Calu3 (cell line): ENCODE results near the gene FAM167B. TPM values are rescaled to one million over a fixed set of nuclear protein-coding genes. Genes with fewer than 3 reads are reported as not detected.
"Not testable (repeated sequence)": the region's sequence is repeated elsewhere in the genome, so short reads cannot be mapped to it uniquely, and the experiment has no call there.

Experiments
- BruUV-seq: library from RNA; stranded (reverse); fragments of 400-500 nt; replicated peaks from 2 replicates; lab custom pipeline; 2021; lab: Mats Ljungman, UMichigan
- CTCF ChIA-PET: fragments of 300-600 bp; sonication (Branson Sonifier 250); formaldehyde crosslinking; loops from one replicate; lab custom pipeline; 2022; ENCODE audit warnings: antibody characterized with exemption; lab: Charles Lee
- DNase-seq: peaks from one replicate; pipeline ENCODE4 v3.0.0; 2022
- H3K27ac Mint-ChIP-seq: one replicate; pipeline ENCODE4 v1.8.0; 2022; ENCODE audit warnings: mixed read lengths; ENCODE audit not compliant: unreplicated experiment
- H3K27me3 Mint-ChIP-seq: one replicate; pipeline ENCODE4 v1.8.0; 2022; ENCODE audit warnings: mixed read lengths; ENCODE audit not compliant: unreplicated experiment
- H3K36me3 Mint-ChIP-seq: one replicate; pipeline ENCODE4 v1.8.0; 2022; ENCODE audit warnings: mild to moderate bottlenecking, moderate library complexity, mixed read lengths; ENCODE audit not compliant: insufficient read depth, unreplicated experiment
- H3K4me1 Mint-ChIP-seq: one replicate; pipeline ENCODE4 v1.8.0; 2022; ENCODE audit warnings: mild to moderate bottlenecking, low read depth, mixed read lengths; ENCODE audit not compliant: unreplicated experiment
- H3K4me3 Mint-ChIP-seq: one replicate; pipeline ENCODE4 v1.8.0; 2022; ENCODE audit warnings: mild to moderate bottlenecking, low read depth, moderate library complexity, mixed read lengths; ENCODE audit not compliant: unreplicated experiment
- H3K9me3 Mint-ChIP-seq: one replicate; pipeline ENCODE4 v1.8.0; 2022; ENCODE audit warnings: low read depth, mixed read lengths; ENCODE audit not compliant: unreplicated experiment
- CTCF ChIP-seq: fragments of 200-600 bp; IDR thresholded peaks from one replicate; pipeline ENCODE4 v1.8.0; 2022; ENCODE audit warnings: antibody characterized with exemption; ENCODE audit not compliant: unreplicated experiment
- intact Hi-C: fragments of 100-400 bp; cut with micrococcal nuclease; formaldehyde crosslinking; loops from one replicate; pipeline ENCODE4 v1.10.0; 2022; ENCODE audit not compliant: unreplicated experiment
- total RNA-seq: library from RNA; stranded (reverse); gene quantifications from 2 replicates; pipeline ENCODE4 v1.2.3, GENCODE V29; 2022

Gene FAM167B
- total RNA-seq, 1 experiment from 2014 or later, result 1.8 TPM

- Mint-ChIP-seq H3K27me3 (peaks cover 39% of the 10 kb centered on the region), H3K27ac (no peak overlapping the region), H3K9me3 (no peaks in the 10 kb centered on the region), H3K4me1 (peaks cover 20% of the 10 kb centered on the region), H3K36me3 (peaks cover 5% of the 10 kb centered on the region), H3K4me3 (no peak overlapping the region)
- no TSS peak for BruUV-seq
- DNase-seq, result no peak
- CTCF ChIA-PET, result no interaction called here
- intact Hi-C loops, result no loop called here
- TF ChIP-seq CTCF, result no peak
Measured at GRCh38 chr1:32276032-32276782, 29.2 kb downstream of the FAM167B start.

- not testable (repeated sequence) for H3K9me3 Mint-ChIP-seq
Measured at GRCh38 chr1:32284777-32285176, 37.8 kb downstream of the FAM167B start.

GRCh38 chr1:32285658-32286057 is 38.6 kb downstream of the FAM167B start:
- CTCF ChIA-PET, result no interaction called here
- no peak overlapping the region for H3K4me3 Mint-ChIP-seq
- H3K9me3 Mint-ChIP-seq, result no peaks in the 10 kb centered on the region
- H3K36me3 Mint-ChIP-seq, result peaks cover 5% of the 10 kb centered on the region
- no peaks in the 10 kb centered on the region for H3K4me1 Mint-ChIP-seq
- no peak for TF ChIP-seq CTCF
- no TSS peak for BruUV-seq
- no peak for DNase-seq
- intact Hi-C loops, result no loop called here
- H3K27ac Mint-ChIP-seq, result no peak overlapping the region
- no peaks in the 10 kb centered on the region for H3K27me3 Mint-ChIP-seq

More at GRCh38 chr1:32284777-32285176, 37.8 kb downstream of the FAM167B start:
- H3K27me3 Mint-ChIP-seq, intact Hi-C loops, H3K36me3 Mint-ChIP-seq, H3K4me3 Mint-ChIP-seq, BruUV-seq, H3K27ac Mint-ChIP-seq, H3K4me1 Mint-ChIP-seq, DNase-seq, CTCF ChIA-PET: not testable (repeated sequence)

GRCh38 chr1:32286763-32287162 is 39.7 kb downstream of the FAM167B start:
- intact Hi-C loops, result no loop called here
- CTCF ChIA-PET, result no interaction called here
- H3K27me3 Mint-ChIP-seq, result no peaks in the 10 kb centered on the region
- H3K9me3 Mint-ChIP-seq, result no peaks in the 10 kb centered on the region
- H3K36me3 Mint-ChIP-seq, result peaks cover 13% of the 10 kb centered on the region
- H3K4me1 Mint-ChIP-seq, result peaks cover 7% of the 10 kb centered on the region
- no peak for TF ChIP-seq CTCF
- BruUV-seq, result no TSS peak
- no peak overlapping the region for H3K27ac Mint-ChIP-seq
- DNase-seq, result no peak
- no peak overlapping the region for H3K4me3 Mint-ChIP-seq

GRCh38 chr1:32289256-32289655 is 42.2 kb downstream of the FAM167B start:
- no peak for TF ChIP-seq CTCF
- no peaks in the 10 kb centered on the region for H3K27me3 Mint-ChIP-seq
- peaks cover 37% of the 10 kb centered on the region for H3K36me3 Mint-ChIP-seq
- H3K9me3 Mint-ChIP-seq, result no peaks in the 10 kb centered on the region
- BruUV-seq, result no TSS peak
- no peak overlapping the region for H3K4me3 Mint-ChIP-seq
- CTCF ChIA-PET, result no interaction called here
- peaks cover 8% of the 10 kb centered on the region for H3K4me1 Mint-ChIP-seq
- no peak for DNase-seq
- intact Hi-C loops, result no loop called here
- no peak overlapping the region for H3K27ac Mint-ChIP-seq
